Measurements from ENCODE around the gene SPRR4. TPM values are rescaled to one million over a fixed set of nuclear protein-coding genes. Genes with fewer than 3 reads are reported as not detected.

Gene SPRR4
- polyA plus RNA-seq, 1 of the 3 experiments (the other 2 are of a cell fraction), result not detected

- Histone ChIP-seq H3K9ac (no peak overlapping the region), H3K9me3 (no peaks in the 10 kb centered on the region), H3K4me1 (ENCODE audit: control insufficient read depth in 1 of 2, insufficient read depth in 2 of 2, low read depth in 1 of 2, low read length in 1 of 2) (no peaks in the 10 kb centered on the region), H3K27ac (ENCODE audit: low read depth in 2 of 2, low read length in 1 of 2) (no peak overlapping the region), H3F3A (replicated peaks; ENCODE audit: insufficient read depth) (no peaks in the 10 kb centered on the region), H2AFZ (ENCODE audit: low read depth) (no peak overlapping the region), H3K4me3 (ENCODE audit: low read depth in 2 of 2, low read length in 1 of 2) (no peak overlapping the region), H3K79me2 (ENCODE audit: insufficient read depth) (no peaks in the 10 kb centered on the region), H3K4me2 (no peak overlapping the region), H4K20me1 (ENCODE audit: insufficient read depth) (no peaks in the 10 kb centered on the region), H3K27me3 (ENCODE audit: insufficient read depth) (peaks cover 9% of the 10 kb centered on the region), H3K36me3 (replicated peaks in 1 of 2; ENCODE audit: control insufficient read depth in 1 of 2, insufficient read depth in 2 of 2, low read length in 1 of 2) (no peaks in the 10 kb centered on the region), H3K9me2 (no peaks in the 10 kb centered on the region)
- TF ChIP-seq, protein P1, sequence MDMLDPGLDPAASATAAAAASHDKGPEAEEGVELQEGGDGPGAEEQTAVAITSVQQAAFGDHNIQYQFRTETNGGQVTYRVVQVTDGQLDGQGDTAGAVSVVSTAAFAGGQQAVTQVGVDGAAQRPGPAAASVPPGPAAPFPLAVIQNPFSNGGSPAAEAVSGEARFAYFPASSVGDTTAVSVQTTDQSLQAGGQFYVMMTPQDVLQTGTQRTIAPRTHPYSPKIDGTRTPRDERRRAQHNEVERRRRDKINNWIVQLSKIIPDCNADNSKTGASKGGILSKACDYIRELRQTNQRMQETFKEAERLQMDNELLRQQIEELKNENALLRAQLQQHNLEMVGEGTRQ (IDR thresholded peaks at IDR 0.05; ENCODE audit: borderline replicate concordance, low read depth, low read length), result no peak
- TF ChIP-seq RCOR1 (IDR thresholded peaks at IDR 0.05; ENCODE audit: low read length) (no peak), EP300 (IDR thresholded peaks at IDR 0.05; ENCODE audit: borderline replicate concordance in 1 of 2, low read depth in 1 of 2, low read length in 1 of 2) (no peak), FOXJ3 (CRISPR knock-in tag; IDR thresholded peaks at IDR 0.05) (no peak), TEAD4 (IDR thresholded peaks at IDR 0.05; ENCODE audit: borderline replicate concordance, insufficient read depth) (no peak), GABPA (IDR thresholded peaks at IDR 0.05; ENCODE audit: low read depth) (no peak), RFX5 (IDR thresholded peaks at IDR 0.05; ENCODE audit: low read length) (no peak), ELF1 (IDR thresholded peaks at IDR 0.05) (no peak), TCF12 (IDR thresholded peaks at IDR 0.05) (no peak), USF1 (IDR thresholded peaks at IDR 0.05; ENCODE audit: borderline replicate concordance, low read depth) (no peak), RXRA (IDR thresholded peaks at IDR 0.05; ENCODE audit: borderline replicate concordance, low read depth) (no peak), NFIC (IDR thresholded peaks at IDR 0.05; ENCODE audit: borderline replicate concordance) (no peak), TAF1 (IDR thresholded peaks at IDR 0.05; ENCODE audit: borderline replicate concordance, low read depth, low read length) (no peak), POLR2AphosphoS5 (IDR thresholded peaks at IDR 0.05; ENCODE audit: low read depth, low read length) (no peak), RAD21 (IDR thresholded peaks at IDR 0.05; ENCODE audit: low read length) (no peak), MXI1 (IDR thresholded peaks at IDR 0.05; ENCODE audit: low read depth, low read length) (no peak), SIN3A (IDR thresholded peaks at IDR 0.05; ENCODE audit: borderline replicate concordance, low read depth, low read length) (no peak), EZH2phosphoT487 (IDR thresholded peaks at IDR 0.05; ENCODE audit: borderline replicate concordance, low read depth) (no peak), PBX3 (IDR thresholded peaks at IDR 0.05) (no peak)
- DNase-seq, result no peak
- WGBS (ENCODE audit: low lambda C conversion rate), result under 1% methylated on average over 6 of the region's 8 CpGs
- ChIA-PET CTCF (no interaction called here), POLR2A (no interaction called here)
Observed at GRCh38 chr1:152941037-152941711, 29.3 kb upstream of the SPRR4 start.

Measured in SK-N-SH (cell line).